Keratinocyte (primary cell): ENCODE measurements around the gene OR52B2. TPM values are rescaled to one million over a fixed set of nuclear protein-coding genes. Genes with fewer than 3 reads are reported as not detected.

Experiments used
- DNase-seq: peaks from one replicate; pipeline ENCODE4 v3.0.0-alpha.2; 2011; ENCODE audit warnings: low read depth, missing footprints, low spot score
- FAIRE-seq: peaks from 2 replicates; lab custom pipeline; 2011; peaks lifted over from hg19 to GRCh38; lab: Jason Lieb, UNC
- H2AFZ ChIP-seq: 2 replicates; pipeline ENCODE4 v1.6.0; 2012; ENCODE audit warnings: low read length, control low read depth, inconsistent platforms; ENCODE audit not compliant: control insufficient read depth
- H3K27ac ChIP-seq: 2 replicates; pipeline ENCODE4 v1.5.1; 2011; ENCODE audit warnings: low read length; ENCODE audit not compliant: control insufficient read depth, insufficient read depth
- H3K27me3 ChIP-seq: 3 replicates; pipeline ENCODE4 v1.6.0; 2011; ENCODE audit warnings: low read length; ENCODE audit not compliant: control insufficient read depth, insufficient read depth; ENCODE audit errors: extremely low read depth
- H3K36me3 ChIP-seq, 2 experiments: 2 replicates in 1 of 2; 3 replicates in 1 of 2; pipeline ENCODE4 v1.5.1; 2011; ENCODE audit warnings: low read length in 2 of 2, mild to moderate bottlenecking in 1 of 2; ENCODE audit not compliant: control insufficient read depth in 2 of 2, insufficient read depth in 2 of 2; ENCODE audit errors: extremely low read depth in 1 of 2
- H3K4me1 ChIP-seq: 3 replicates; pipeline ENCODE4 v1.5.1; 2011; ENCODE audit warnings: low read length; ENCODE audit not compliant: control insufficient read depth, insufficient read depth; ENCODE audit errors: extremely low read depth
- H3K4me2 ChIP-seq: 3 replicates; pipeline ENCODE4 v1.6.0; 2011; ENCODE audit warnings: low read depth, low read length; ENCODE audit not compliant: control insufficient read depth, insufficient read depth; ENCODE audit errors: extremely low read depth
- H3K4me3 ChIP-seq, 3 experiments: fragments of 200-600 bp in 1 of 3; sonication (generic) in 1 of 3; 2 replicates in 2 of 3; 3 replicates in 1 of 3; pipeline ENCODE4 v1.5.1; 2011 to 2016; ENCODE audit warnings: low read length in 3 of 3, mild to moderate bottlenecking in 3 of 3, control low read depth in 2 of 3, inconsistent platforms in 1 of 3, low read depth in 1 of 3, mixed read lengths in 1 of 3, mixed run types in 1 of 3, moderate library complexity in 1 of 3; ENCODE audit not compliant: control insufficient read depth in 2 of 3, insufficient read depth in 2 of 3; ENCODE audit errors: extremely low read depth in 1 of 3
- H3K79me2 ChIP-seq: 2 replicates; pipeline ENCODE4 v1.6.0; 2012; ENCODE audit warnings: low read length; ENCODE audit not compliant: control insufficient read depth, insufficient read depth
- H3K9ac ChIP-seq: 3 replicates; pipeline ENCODE4 v1.6.0; 2011; ENCODE audit warnings: low read length; ENCODE audit not compliant: control insufficient read depth, insufficient read depth; ENCODE audit errors: extremely low read depth
- H3K9me1 ChIP-seq: 3 replicates; pipeline ENCODE4 v1.6.0; 2011; ENCODE audit warnings: low read length; ENCODE audit not compliant: control insufficient read depth, insufficient read depth; ENCODE audit errors: extremely low read depth
- H3K9me3 ChIP-seq: 2 replicates; pipeline ENCODE4 v1.5.1; 2012; ENCODE audit warnings: low read depth, low read length; ENCODE audit not compliant: control insufficient read depth
- H4K20me1 ChIP-seq: 3 replicates; pipeline ENCODE4 v1.6.0; 2011; ENCODE audit warnings: low read length; ENCODE audit not compliant: control insufficient read depth, insufficient read depth; ENCODE audit errors: extremely low read depth
- CTCF ChIP-seq, 3 experiments: IDR thresholded peaks in 1 of 3; conservative IDR thresholded peaks in 1 of 3; optimal IDR thresholded peaks in 1 of 3; 2 replicates in 2 of 3; 3 replicates in 1 of 3; pipeline versions ENCODE3 to v1.5.1; 2011; ENCODE audit warnings: low read length in 3 of 3, mild to moderate bottlenecking in 3 of 3, moderate library complexity in 2 of 3, control low read depth in 1 of 3, inconsistent platforms in 1 of 3; ENCODE audit not compliant: insufficient read depth in 2 of 3; ENCODE audit errors: extremely low read depth in 1 of 3
- EZH2 ChIP-seq: IDR thresholded peaks from one replicate; pipeline ENCODE4 v1.6.1; 2012; ENCODE audit warnings: inconsistent platforms, mild to moderate bottlenecking, low read length, moderate library complexity
- dilution Hi-C: fragments of 300-500 bp; cut with MboI; formaldehyde crosslinking; loops from one replicate; pipeline ENCODE4 v1.7.0; 2020; ENCODE audit warnings: low sequenced_read_pairs; ENCODE audit not compliant: extremely low pct_ligation_motif_present
- polyA plus RNA-seq, 5 experiments: library from polyadenylated mRNA; depleted of rRNA in 3 of 5; stranded (reverse) in 3 of 5; stranded (forward) in 1 of 5; unstranded in 1 of 5; fragments of >200 nt; gene quantifications; 1 replicate in 1 of 5; 2 replicates in 3 of 5; 3 replicates in 1 of 5; pipeline versions ENCODE4 v1.2.1 to v1.2.3, GENCODE V29; 2011 to 2012; ENCODE audit warnings: missing spikeins in 2 of 5, low read depth in 1 of 5, low replicate concordance in 1 of 5

Gene OR52B2
- polyA plus RNA-seq, 1 donor (not counting 4 experiments of a cell fraction or from before 2014, with no cell fraction given): not detected

- H3K36me3 ChIP-seq: peaks cover 25 to 31% of the 10 kb centered on the region in 2 experiments
- H3K4me1 ChIP-seq: peaks cover 10% of the 10 kb centered on the region
- FAIRE-seq: no peak
- H3K4me2 ChIP-seq: no peak overlapping the region
- H3K79me2 ChIP-seq: peaks cover 3% of the 10 kb centered on the region
- no peaks in the 10 kb centered on the region for H4K20me1 ChIP-seq
- H2AFZ ChIP-seq: no peak overlapping the region
- H3K9ac ChIP-seq: no peak overlapping the region
- DNase-seq: no peak
- no peak overlapping the region for H3K27ac ChIP-seq
- TF ChIP-seq CTCF (optimal IDR thresholded peaks at IDR 0.05 in 1 of 3, IDR thresholded peaks at IDR 0.05 in 1 of 3, conservative IDR thresholded peaks at IDR 0.05 in 1 of 3; ENCODE audit: extremely low read depth in 1 of 3, insufficient read depth in 2 of 3, low read length in 3 of 3): no peak
- no peak for TF ChIP-seq EZH2
- no peaks in the 10 kb centered on the region for H3K9me3 ChIP-seq
- no peaks in the 10 kb centered on the region for H3K27me3 ChIP-seq
- dilution Hi-C loops: no loop called here
- H3K9me1 ChIP-seq: no peaks in the 10 kb centered on the region
- H3K4me3 ChIP-seq: no peak overlapping the region
Observed at GRCh38 chr11:6214530-6214929, 44.4 kb upstream of the OR52B2 start.

GRCh38 chr11:6210274-6210955 is 40.3 kb upstream of the OR52B2 start:
- Histone ChIP-seq H3K4me3 (no peak overlapping the region), H3K27me3 (no peaks in the 10 kb centered on the region), H2AFZ (no peak overlapping the region), H3K27ac (no peak overlapping the region), H4K20me1 (no peaks in the 10 kb centered on the region), H3K9ac (no peak overlapping the region), H3K9me1 (no peaks in the 10 kb centered on the region), H3K36me3 (peaks cover 14 to 22% of the 10 kb centered on the region in 2 experiments), H3K4me2 (no peak overlapping the region), H3K79me2 (no peaks in the 10 kb centered on the region), H3K9me3 (no peaks in the 10 kb centered on the region), H3K4me1 (no peaks in the 10 kb centered on the region)
- FAIRE-seq (no peak), DNase-seq (no peak)
- dilution Hi-C loops: no loop called here
- TF ChIP-seq EZH2 (no peak), CTCF (optimal IDR thresholded peaks at IDR 0.05 in 1 of 3, IDR thresholded peaks at IDR 0.05 in 1 of 3, conservative IDR thresholded peaks at IDR 0.05 in 1 of 3; ENCODE audit: extremely low read depth in 1 of 3, insufficient read depth in 2 of 3, low read length in 3 of 3) (no peak)
